Mammary epithelial cell (primary cell): ENCODE data around the gene TCEAL4.

Experiments
- EZH2 ChIP-seq: IDR thresholded peaks from 2 replicates; pipeline ENCODE4 v1.6.1; 2012; ENCODE audit warnings: low read length, inconsistent platforms, borderline replicate concordance
- TF ChIP-seq, protein P1 (sequence below), 2 donors: IDR thresholded peaks in 1 of 2; conservative IDR thresholded peaks in 1 of 2; 2 replicates each; pipeline ENCODE4 v1.5.1; 2011 to 2012; ENCODE audit warnings: inconsistent platforms in 2 of 2, low read length in 2 of 2, mild to moderate bottlenecking in 2 of 2, control low read depth in 1 of 2, low read depth in 1 of 2; ENCODE audit not compliant: insufficient read depth in 1 of 2; ENCODE audit errors: extremely low read depth in 1 of 2

DNA sequence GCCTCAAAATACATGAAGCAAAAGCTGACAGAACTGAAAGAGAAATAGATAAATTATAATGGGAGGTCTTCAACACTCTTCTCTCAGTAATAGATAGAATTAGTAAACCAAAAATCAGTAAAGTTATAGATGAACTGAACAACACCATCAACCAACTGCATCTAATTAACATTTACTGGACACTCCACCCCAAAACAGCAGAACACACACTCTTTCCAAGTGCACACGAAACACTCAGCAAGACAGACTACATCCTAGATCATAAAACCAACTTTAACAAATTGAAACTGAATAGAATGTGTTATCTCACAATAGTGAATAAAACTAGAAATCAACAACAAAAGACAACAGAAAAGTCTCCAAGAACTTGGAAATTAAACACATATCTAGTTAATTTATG, 25.1 kb upstream of the TCEAL4 start:
- TF ChIP-seq EZH2, result no peak
- TF ChIP-seq, protein P1, sequence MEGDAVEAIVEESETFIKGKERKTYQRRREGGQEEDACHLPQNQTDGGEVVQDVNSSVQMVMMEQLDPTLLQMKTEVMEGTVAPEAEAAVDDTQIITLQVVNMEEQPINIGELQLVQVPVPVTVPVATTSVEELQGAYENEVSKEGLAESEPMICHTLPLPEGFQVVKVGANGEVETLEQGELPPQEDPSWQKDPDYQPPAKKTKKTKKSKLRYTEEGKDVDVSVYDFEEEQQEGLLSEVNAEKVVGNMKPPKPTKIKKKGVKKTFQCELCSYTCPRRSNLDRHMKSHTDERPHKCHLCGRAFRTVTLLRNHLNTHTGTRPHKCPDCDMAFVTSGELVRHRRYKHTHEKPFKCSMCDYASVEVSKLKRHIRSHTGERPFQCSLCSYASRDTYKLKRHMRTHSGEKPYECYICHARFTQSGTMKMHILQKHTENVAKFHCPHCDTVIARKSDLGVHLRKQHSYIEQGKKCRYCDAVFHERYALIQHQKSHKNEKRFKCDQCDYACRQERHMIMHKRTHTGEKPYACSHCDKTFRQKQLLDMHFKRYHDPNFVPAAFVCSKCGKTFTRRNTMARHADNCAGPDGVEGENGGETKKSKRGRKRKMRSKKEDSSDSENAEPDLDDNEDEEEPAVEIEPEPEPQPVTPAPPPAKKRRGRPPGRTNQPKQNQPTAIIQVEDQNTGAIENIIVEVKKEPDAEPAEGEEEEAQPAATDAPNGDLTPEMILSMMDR (conservative IDR thresholded peaks at IDR 0.05 in 1 of 2, IDR thresholded peaks at IDR 0.05 in 1 of 2; ENCODE audit: extremely low read depth in 1 of 2, insufficient read depth in 1 of 2, low read depth in 1 of 2, low read length in 2 of 2), result no peak
